DMS153 (cell line): Measurements from ENCODE around the gene CEP44.
A peak's percentile ranks its signal among the peaks of the same experiment; 100 is the strongest.
"Not testable (repeated sequence)": the region's sequence is repeated elsewhere in the genome, so short reads cannot be mapped to it uniquely, and the experiment has no call there.

Experiments
- DNase-seq: peaks from one replicate; lab custom pipeline; 2025; lab: John Stamatoyannopoulos, UW

The CEP44 gene

GRCh38 chr4:174278467-174278866 lies 5.2 kb upstream of the CEP44 start:
- no peak for DNase-seq

GRCh38 chr4:174279433-174280155 lies 4.1 kb upstream of the CEP44 start:
- no peak for DNase-seq

- no peak for DNase-seq
Measured at GRCh38 chr4:174281182-174281737, 2.5 kb upstream of the CEP44 start.

GRCh38 chr4:174281901-174282300 lies 1.8 kb upstream of the CEP44 start:
- no peak for DNase-seq

- peak; percentile 89 for DNase-seq
Measured at GRCh38 chr4:174282836-174283506, 740 bp upstream of the CEP44 start.

- DNase-seq = no peak
Measured at GRCh38 chr4:174284487-174284886, 776 bp downstream of the CEP44 start.

GRCh38 chr4:174286870-174287269 lies 3.2 kb downstream of the CEP44 start:
- DNase-seq = no peak

- no peak for DNase-seq
Measured at GRCh38 chr4:174292473-174292872, 8.8 kb downstream of the CEP44 start.

- not testable (repeated sequence) for DNase-seq
Measured at GRCh38 chr4:174294641-174295040, 10.9 kb downstream of the CEP44 start.

GRCh38 chr4:174295142-174295541 lies 11.4 kb downstream of the CEP44 start:
- DNase-seq = not testable (repeated sequence)

GRCh38 chr4:174303687-174304086 lies 20.0 kb downstream of the CEP44 start:
- DNase-seq = no peak

- no peak for DNase-seq
Measured at GRCh38 chr4:174304664-174305063, 21.0 kb downstream of the CEP44 start.

- DNase-seq = no peak
Measured at GRCh38 chr4:174305961-174306360, 22.2 kb downstream of the CEP44 start.

- no peak for DNase-seq
Measured at GRCh38 chr4:174307694-174308093, 24.0 kb downstream of the CEP44 start.

- DNase-seq = no peak
Measured at GRCh38 chr4:174312993-174313392, 29.3 kb downstream of the CEP44 start.

- no peak for DNase-seq
Measured at GRCh38 chr4:174314274-174314673, 30.6 kb downstream of the CEP44 start.

GRCh38 chr4:174314770-174315169 lies 31.1 kb downstream of the CEP44 start:
- DNase-seq = no peak

GRCh38 chr4:174316546-174316945 lies 32.8 kb downstream of the CEP44 start:
- DNase-seq = no peak

GRCh38 chr4:174316954-174317353 lies 33.2 kb downstream of the CEP44 start:
- no peak for DNase-seq

GRCh38 chr4:174317531-174317930 lies 33.8 kb downstream of the CEP44 start:
- DNase-seq = peak; percentile 62

- no peak for DNase-seq
Measured at GRCh38 chr4:174318829-174319764, 35.4 kb downstream of the CEP44 start.

GRCh38 chr4:174320494-174321199 lies 36.9 kb downstream of the CEP44 start:
- DNase-seq = no peak
